IPS-18c (cell line): ENCODE data around the gene ID3.

ENCODE experiments used
- H3K4me3 ChIP-seq: 2 replicates; pipeline ENCODE4 v1.7.0; 2013; ENCODE audit warnings: low read depth, mild to moderate bottlenecking, low read length, moderate library complexity; ENCODE audit not compliant: insufficient read depth
- H3K9me3 ChIP-seq: one replicate; pipeline ENCODE4 v1.6.1; 2013; ENCODE audit warnings: mild to moderate bottlenecking, low read length, moderate library complexity; ENCODE audit not compliant: control insufficient read depth, insufficient read depth

The ID3 gene

DNA sequence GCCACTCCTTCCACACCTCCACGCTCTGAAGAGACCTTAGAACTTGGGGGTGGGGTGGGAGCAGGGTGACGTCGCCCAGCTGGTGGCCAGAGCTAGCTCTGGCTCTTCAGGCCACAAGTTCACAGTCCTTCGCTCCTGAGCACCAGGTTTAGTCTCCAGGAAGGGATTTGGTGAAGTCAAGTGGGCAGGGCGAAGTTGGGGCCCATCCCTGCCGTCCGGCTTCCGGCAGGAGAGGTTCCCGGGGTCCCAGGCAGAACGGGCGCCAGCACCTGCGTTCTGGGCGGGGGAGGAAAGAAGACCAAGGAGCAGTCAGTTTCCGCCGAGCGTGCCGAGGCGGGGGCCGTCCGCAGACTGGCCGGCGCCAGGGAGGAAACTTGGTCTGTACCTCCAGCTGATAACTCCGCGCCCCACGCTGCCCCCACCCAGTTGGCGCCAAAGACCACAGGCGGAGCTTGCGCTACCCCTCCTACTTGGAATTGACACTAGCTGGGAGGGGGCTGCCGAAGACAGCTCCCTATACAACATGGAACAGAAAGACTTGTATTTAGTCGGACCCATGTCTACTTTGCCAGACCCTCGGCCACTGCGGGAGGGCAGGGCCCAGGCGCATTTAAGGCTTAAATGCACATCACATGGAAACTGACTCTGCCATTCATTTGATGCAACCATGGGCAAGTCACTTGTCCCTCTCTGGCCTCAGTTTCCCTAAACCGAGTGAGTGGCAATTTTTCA is 995 bp downstream of the ID3 start:
- H3K9me3 ChIP-seq, result no peaks in the 10 kb centered on the region
- peak overlapping the region; percentile 79 for H3K4me3 ChIP-seq

DNA sequence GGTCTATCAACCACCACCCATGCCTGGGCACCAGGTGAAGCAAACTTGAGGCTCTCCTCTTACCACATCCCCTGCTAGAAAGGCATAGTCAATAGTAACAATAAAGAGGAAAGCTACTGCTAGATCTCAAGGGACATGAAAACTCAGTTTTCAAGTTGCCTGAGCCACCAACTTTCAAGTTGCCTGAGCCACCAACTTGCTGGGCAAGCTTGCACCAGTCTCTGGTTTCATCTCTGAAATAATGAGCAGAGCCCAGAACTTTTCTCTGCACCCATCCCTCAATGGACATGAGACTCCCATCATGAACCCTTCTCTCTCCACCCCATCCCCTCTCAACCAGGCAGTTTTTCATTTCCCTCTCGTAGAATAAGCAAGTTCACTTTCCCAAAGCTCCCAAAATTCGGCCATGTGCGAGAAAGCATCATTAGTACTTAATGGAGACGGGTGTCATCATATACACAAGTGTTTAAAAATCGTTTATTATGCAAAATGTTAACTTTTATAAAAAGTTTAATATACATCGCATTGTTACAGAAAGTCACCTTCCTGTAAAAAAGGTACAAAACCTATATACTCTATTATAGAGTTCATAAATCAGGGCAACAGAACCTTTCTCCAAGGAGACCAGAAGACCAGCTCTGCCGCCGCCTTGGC is 1.7 kb downstream of the ID3 start:
- Histone ChIP-seq H3K9me3 (no peaks in the 10 kb centered on the region), H3K4me3 (peak overlapping the region; percentile 79)

DNA sequence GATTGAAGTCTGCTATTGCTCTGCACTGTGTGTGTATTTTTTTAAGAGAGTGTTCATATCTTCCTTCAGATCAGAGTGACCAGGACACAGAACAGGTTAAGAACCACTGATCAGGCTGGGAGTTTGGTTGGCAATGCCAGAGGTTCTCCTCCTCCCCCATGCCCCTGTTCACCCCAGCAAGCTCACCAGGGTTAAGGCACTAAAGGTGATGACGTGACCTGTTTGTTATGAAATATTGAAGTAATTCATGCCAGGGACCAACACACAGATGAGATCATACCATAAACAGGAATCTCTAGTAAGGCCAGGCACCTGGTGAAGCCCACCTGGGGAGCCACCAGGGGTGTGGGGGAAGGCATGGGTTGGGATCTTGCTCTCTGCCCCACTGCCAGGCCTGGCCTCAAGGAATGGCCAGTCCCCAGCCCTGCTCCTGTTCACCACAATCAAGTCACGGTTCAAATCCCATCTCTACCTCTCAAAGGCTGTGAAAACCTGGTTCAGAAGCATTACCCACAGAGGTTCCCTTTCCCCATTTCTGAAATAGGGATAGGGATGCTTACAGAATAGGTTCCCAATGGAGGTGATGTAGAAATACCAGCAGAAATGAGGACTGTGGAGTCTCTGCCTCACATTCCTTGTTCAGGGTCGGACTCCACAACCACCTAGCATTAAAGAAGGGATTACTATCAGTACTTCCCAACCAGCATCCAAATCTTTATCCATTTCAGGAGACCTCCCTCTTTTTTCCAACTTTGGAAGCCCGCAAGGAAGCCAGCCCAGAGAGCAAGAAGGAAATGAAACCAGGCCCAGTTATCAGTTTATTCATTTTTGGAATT is 2.4 kb downstream of the ID3 start:
- H3K9me3 ChIP-seq, result no peaks in the 10 kb centered on the region
- peak overlapping the region; percentile 79; the same call in 1 of the 2 replicates for H3K4me3 ChIP-seq

DNA sequence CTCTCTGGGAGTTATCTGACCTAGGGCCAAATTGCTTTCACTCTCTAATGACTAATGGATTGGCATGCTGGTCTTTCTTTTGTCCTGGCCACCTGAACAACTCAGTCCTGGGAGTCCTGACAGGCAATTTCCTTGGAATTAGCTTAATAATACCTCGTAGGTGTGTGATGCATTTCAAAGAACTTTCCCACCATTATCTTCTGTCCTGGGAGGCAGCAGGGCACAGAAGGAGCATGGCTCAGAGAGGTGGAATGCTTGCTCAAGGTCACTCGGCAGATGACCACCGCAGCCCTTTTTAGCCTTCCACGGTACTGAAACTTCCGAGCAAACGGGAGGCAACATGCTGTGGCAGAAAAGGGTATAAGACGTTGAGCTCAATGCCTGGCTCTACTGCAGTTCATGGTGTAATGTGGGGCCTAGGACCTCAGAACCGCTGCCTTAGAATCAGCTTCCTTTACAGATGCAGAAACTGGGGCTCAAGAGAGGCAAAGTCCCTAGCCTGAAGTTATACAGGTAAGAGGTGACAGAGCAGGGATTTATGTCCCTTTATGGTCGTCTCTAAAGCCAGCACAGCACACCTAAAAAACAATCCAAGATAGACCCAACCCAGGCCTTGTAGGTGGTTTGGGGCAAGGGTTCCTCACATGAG is 3.2 kb downstream of the ID3 start:
- H3K9me3 ChIP-seq, result no peaks in the 10 kb centered on the region
- H3K4me3 ChIP-seq, result no peak overlapping the region; the same call in 1 of the 2 replicates

DNA sequence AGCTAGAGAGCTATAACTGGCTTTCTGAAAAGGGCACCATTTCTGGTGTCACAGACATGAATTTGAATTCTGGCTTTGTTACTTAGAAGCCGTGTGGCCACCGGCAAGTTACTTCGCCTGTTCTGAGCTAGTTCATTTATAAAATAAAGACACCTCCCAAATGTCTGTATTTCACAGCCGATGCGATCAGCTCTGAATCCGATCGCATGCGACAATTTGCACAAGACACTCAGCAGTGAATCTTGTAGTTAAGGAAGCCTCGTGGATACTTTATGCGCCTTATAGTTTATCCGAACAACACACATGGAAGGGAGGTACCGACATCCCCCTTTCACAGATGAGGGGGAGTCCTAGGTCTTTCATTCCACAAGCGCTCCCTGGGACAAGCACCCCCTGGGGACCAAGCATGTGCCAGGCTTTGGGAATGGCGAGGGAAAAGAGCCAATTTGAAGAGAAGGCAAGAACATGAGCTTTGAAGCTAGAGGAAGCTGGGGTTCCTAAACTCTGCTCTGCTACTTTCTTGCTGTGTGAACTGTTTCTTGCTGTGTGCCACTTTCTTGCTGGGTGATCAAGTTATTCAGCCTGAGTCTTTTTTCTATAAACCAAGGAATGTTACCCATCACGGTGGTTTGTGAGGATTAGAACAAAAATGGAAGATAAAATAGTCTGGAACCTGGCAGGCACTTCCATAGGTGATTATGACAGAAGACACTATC is 3.9 kb downstream of the ID3 start:
- Histone ChIP-seq H3K9me3 (no peaks in the 10 kb centered on the region), H3K4me3 (peak overlapping the region; percentile 44)

DNA sequence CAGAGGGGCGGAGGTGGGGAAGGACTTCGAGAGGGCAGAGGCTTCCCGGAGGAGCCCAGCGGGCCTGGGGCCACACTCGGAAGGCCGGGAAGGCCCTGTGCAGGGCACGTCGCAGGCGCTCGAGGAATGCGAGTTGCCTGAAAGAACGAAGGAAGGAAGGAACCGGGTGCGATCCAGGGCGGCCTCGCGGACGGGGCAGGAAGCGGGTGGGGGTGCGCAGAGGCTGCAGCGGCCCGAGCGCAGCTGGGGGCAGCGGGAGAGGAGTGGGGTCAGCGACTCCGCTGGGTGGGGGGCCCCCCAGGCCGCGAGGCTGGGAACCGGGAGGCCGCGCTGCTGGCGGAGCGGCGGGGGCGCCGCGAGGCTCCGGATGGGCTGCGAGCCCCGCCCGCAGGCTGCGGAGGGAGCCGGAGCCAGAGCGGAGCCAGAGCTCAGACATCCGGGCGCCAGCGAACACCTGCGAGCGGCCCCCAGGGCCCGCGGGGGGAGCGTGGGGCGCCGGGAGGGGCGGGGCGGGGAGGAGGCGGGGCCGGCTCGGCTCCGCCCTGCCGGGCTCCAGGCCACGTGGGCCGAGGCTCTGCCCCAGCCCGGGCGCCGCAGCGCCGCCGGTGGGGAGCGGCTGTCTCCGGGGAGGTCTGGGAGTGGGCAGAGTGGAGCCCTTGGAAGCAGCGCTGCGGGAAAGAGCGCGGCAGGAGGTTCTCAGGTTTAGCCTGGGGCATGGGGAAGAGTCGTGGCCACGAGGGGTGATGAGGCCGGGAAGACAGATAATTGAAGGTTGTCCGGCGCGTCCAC is 4.6 kb downstream of the ID3 start:
- Histone ChIP-seq H3K4me3 (peak overlapping the region; percentile 61), H3K9me3 (no peaks in the 10 kb centered on the region)

DNA sequence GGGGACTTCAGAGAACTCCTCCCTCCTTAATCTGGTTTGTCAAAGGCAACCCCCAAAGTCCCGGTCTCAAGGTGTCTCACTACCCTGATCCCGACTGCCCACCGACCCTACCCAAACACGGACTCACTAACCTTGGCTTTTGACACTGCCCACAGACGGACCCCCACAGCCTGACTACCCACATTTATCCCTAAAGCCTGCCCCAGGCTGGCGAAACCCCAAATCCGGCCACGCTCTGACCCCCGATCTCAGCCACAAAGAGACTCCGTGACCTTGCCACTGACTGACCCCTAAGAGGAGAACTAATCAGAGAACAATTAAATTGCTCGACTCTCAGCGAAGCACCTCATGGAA is 5.2 kb downstream of the ID3 start:
- H3K4me3 ChIP-seq, result peak overlapping the region; percentile 61
- no peaks in the 10 kb centered on the region for H3K9me3 ChIP-seq

DNA sequence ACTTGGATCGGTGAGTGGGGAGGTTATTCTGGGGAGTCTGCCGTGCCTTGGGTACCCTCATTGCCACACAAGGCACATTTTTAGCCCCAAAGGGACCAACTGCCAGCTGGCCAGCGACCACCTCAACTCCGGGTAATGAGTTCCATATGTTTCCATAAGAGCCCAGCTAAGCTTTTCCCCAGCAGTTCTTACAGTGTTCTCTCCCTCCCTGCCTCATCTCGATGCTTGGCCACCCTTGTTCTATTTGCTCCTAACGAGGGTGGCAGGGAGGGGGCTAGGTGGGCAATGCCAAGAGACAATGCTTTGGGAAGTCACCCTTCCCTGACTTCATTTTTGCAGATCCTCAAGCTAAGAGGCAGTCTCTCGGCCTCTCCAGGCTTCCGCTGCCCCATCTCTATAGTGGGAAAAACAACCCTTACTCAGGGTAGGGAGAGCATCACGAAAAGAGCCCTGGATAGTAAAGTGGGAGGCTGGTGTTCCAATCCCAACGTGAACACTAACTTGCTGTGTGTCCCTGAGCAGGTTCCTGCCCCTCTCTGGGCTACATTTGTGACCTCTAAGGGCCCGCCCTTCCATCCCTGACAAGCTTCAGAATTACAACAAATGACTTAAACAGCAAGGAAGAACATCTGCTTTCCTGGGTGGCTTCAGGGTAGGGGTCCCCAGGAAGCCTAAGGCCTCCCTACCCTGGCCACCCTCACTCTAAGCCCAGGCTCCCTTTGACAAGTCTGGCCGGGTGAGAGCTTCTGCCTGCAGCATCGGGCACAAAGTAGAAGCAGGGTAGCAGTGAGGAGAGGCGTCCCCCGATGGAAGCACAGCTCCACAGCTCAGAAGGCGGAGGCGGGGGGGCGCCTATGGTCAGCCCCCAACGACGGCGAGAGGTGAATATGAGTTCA is 5.8 kb downstream of the ID3 start:
- Histone ChIP-seq H3K9me3 (no peaks in the 10 kb centered on the region), H3K4me3 (peak overlapping the region; percentile 61; the same call in 1 of the 2 replicates)

DNA sequence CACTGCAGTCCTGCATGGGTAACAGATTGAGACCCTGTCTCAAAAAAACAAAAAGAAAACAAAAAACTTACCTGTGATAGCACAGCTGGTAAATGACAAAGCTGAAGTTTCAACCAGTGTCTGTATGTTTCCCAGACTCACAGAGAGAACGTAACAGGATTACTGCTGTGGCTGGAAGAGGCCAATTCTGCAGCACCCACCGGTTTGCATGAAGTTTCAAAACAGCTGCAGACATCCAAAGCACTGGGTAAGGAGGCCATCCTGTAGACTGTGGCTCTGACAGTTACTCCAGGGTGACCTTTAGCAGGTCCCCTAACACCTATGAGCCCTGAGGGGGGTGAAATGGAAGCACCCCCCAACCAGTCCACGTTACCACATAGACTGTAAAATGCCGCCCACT is 7.5 kb downstream of the ID3 start:
- Histone ChIP-seq H3K9me3 (no peaks in the 10 kb centered on the region), H3K4me3 (no peak overlapping the region)

DNA sequence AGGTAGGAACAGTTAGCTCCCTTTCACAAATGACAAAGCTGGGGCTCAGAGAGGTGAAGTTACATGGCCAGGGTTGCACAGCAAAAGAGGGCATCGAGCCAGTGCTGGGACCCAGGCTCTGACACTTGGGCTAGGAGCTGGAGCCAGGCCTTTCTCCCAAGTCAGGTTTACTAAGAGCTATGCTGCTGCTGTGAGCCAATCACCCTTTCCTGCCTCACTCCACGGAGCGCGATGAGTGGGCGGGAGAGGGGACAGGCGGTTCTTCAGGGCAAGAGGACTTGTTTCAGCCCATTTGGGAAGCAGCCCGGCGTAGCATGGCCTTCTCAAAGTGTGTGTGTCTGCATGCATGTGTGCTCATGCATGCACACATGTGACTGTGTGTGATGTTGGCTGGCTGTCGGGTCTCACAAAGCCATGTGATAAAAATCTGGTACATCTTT is 10.6 kb downstream of the ID3 start:
- Histone ChIP-seq H3K9me3 (no peaks in the 10 kb centered on the region), H3K4me3 (no peak overlapping the region)

DNA sequence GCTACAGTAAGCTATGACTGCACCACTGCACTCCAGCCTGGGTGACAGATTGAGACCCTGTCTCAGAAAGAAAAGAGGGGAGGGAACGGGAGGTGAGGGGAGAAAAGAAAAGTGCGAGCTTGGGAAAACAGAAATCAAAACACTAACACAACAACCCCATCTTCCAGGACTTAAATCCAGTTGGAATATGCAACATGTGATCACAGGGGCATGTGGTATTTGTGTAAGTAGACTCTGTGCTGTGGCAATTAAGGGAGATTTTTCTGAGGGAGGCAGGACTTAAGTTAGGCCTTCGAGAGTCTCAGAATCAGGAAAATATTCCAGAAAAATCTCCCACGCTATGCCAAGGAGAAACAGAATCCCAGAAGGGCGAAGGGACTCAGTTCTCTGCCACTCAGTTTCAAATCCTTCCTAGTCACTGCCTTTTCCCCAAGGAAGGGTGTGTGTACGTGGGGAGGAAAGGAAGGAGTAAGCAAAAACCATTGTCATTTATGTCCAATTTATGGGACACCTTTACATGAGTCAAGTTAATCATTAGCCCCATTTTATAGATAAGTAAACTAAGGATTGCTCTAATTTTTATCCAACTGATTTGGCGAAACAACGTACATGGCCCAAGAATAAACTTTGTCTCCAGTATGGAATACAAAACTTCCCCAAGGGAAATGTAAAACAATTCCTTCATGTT is 12.3 kb downstream of the ID3 start:
- Histone ChIP-seq H3K4me3 (no peak overlapping the region), H3K9me3 (no peaks in the 10 kb centered on the region)

DNA sequence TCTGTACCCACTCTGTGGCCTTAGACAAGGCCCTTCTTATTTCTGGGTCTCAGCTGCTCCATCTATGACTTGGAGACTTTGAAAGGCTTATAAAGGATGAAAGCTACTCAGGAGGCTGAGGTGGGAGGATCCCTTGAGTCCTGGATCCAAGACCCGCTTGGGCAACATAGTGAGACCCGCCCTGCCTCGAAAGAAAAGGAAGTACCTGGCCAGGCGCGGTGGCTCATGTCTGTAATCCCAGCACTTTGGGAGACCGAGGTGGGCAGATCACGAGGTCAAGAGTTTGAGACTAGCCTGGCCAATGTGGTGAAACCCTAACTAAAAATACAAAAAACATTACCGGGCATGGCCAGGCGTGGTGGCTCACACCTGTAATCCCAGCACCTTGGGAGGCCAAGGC is 13.4 kb downstream of the ID3 start:
- Histone ChIP-seq H3K4me3 (no peak overlapping the region), H3K9me3 (no peaks in the 10 kb centered on the region)

DNA sequence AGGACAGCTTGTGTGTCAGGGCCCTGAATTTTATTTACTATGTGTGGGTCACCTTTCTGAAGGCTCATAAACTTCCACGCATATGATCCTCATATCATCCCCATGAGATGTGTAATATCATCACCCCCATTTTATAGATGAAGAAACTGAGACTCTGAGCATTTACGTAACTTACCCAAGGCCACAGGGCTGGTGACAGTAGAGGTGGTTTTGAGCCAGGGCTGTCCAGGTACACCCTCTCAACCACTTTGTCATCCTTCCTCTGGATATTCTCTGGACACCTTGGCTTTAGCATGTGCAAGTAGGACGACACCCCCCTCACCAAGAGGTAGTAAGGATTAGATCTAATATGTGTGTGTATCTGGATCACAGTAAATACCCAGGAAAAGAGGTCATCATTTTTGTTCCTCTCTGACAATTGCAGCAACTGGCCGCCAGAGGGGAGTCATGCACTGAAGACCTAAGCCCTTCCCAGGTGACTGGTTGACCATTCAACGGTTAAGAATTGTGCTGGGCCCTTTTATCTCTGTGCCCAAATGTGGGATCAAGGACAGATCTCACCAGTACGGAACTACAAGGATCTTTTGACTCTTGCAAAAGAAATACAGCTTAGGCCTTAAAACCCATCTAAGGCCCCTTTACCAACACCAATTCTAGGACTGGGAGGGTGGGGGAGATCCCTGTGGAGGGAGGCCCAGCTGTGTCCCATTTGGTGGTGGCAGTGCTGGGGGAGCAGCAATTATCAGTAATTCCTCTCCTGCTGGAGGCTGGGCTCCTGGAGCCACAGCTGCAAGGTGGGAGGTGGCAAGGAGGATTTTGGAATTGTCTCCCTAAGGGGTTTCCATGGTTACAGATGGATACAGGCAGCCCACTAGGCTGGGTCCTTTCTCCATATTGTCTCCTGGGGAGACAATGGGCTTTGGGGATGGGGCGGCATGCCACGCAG is 14.6 kb downstream of the ID3 start:
- H3K4me3 ChIP-seq, result no peak overlapping the region
- no peaks in the 10 kb centered on the region for H3K9me3 ChIP-seq
